H9 (cell line): ENCODE measurements around the gene GOLGA3. TPM values are rescaled to one million over a fixed set of nuclear protein-coding genes. Genes with fewer than 3 reads are reported as not detected.

Source experiments
- DNase-seq: peaks from one replicate; pipeline ENCODE4 v3.0.0-alpha.2; 2017
- H2AFZ ChIP-seq: one replicate; pipeline ENCODE4 v1.6.1; 2013; ENCODE audit warnings: mild to moderate bottlenecking, low read length, control low read depth, moderate library complexity
- H2AK5ac ChIP-seq: 2 replicates; pipeline ENCODE4 v1.6.1; 2013; ENCODE audit warnings: low read length, control low read depth, mixed read lengths; ENCODE audit not compliant: insufficient read length
- H2BK120ac ChIP-seq: one replicate; pipeline ENCODE4 v1.6.1; 2013; ENCODE audit warnings: low read depth, mild to moderate bottlenecking, low read length, control low read depth, inconsistent platforms; ENCODE audit not compliant: poor library complexity, severe bottlenecking
- H2BK12ac ChIP-seq: 2 replicates; pipeline ENCODE4 v1.6.1; 2013; ENCODE audit warnings: low read length, control low read depth, mixed read lengths, low read depth; ENCODE audit not compliant: insufficient read length
- H2BK15ac ChIP-seq: 2 replicates; pipeline ENCODE4 v1.6.1; 2013; ENCODE audit warnings: low read depth, low read length, control low read depth
- H2BK20ac ChIP-seq: one replicate; pipeline ENCODE4 v1.6.1; 2013; ENCODE audit warnings: low read depth, mild to moderate bottlenecking, low read length, control low read depth, inconsistent platforms; ENCODE audit not compliant: poor library complexity, severe bottlenecking
- H2BK5ac ChIP-seq: 2 replicates; pipeline ENCODE4 v1.6.1; 2013; ENCODE audit warnings: low read length, control low read depth, mixed read lengths; ENCODE audit not compliant: insufficient read length
- H3K14ac ChIP-seq: 2 replicates; pipeline ENCODE4 v1.6.1; 2013; ENCODE audit warnings: low read length, control low read depth; ENCODE audit not compliant: insufficient read depth
- H3K18ac ChIP-seq: 2 replicates; pipeline ENCODE4 v1.6.1; 2013; ENCODE audit warnings: low read depth, mild to moderate bottlenecking, mixed read lengths, low read length, control low read depth; ENCODE audit not compliant: insufficient read length
- H3K23ac ChIP-seq: 2 replicates; pipeline ENCODE4 v1.6.1; 2013; ENCODE audit warnings: low read length, control low read depth, mixed read lengths, low read depth; ENCODE audit not compliant: insufficient read length
- H3K23me2 ChIP-seq: 2 replicates; pipeline ENCODE4 v1.6.1; 2013; ENCODE audit warnings: low read depth, mild to moderate bottlenecking, mixed read lengths, low read length, control low read depth; ENCODE audit not compliant: insufficient read length, poor library complexity, severe bottlenecking
- H3K27ac ChIP-seq: 2 replicates; pipeline ENCODE4 v1.5.1; 2013; ENCODE audit warnings: low read length, control low read depth, mixed read lengths, low read depth; ENCODE audit not compliant: insufficient read length
- H3K27me3 ChIP-seq: 2 replicates; pipeline ENCODE4 v1.6.1; 2013; ENCODE audit warnings: low read length, control low read depth, inconsistent platforms; ENCODE audit not compliant: insufficient read depth
- H3K4ac ChIP-seq: 2 replicates; pipeline ENCODE4 v1.6.1; 2013; ENCODE audit warnings: low read depth, mild to moderate bottlenecking, control low read depth, inconsistent platforms, low read length, moderate library complexity
- H3K4me1 ChIP-seq: 2 replicates; pipeline ENCODE4 v1.6.1; 2013; ENCODE audit warnings: low read length, control low read depth, inconsistent platforms; ENCODE audit not compliant: insufficient read depth
- H3K4me2 ChIP-seq: 2 replicates; pipeline ENCODE4 v1.6.1; 2013; ENCODE audit warnings: low read length, control low read depth, mixed read lengths; ENCODE audit not compliant: insufficient read length, insufficient read depth
- H3K56ac ChIP-seq: 2 replicates; pipeline ENCODE4 v1.6.1; 2013; ENCODE audit warnings: low read depth, mild to moderate bottlenecking, mixed read lengths, low read length, control low read depth; ENCODE audit not compliant: insufficient read length
- H3K79me1 ChIP-seq: 2 replicates; pipeline ENCODE4 v1.6.1; 2013; ENCODE audit warnings: low read depth, mild to moderate bottlenecking, moderate library complexity, low read length, control low read depth, inconsistent platforms; ENCODE audit not compliant: insufficient read depth, poor library complexity, severe bottlenecking
- H3K79me2 ChIP-seq: 2 replicates; pipeline ENCODE4 v1.6.1; 2013; ENCODE audit warnings: low read length, control low read depth, inconsistent platforms; ENCODE audit not compliant: insufficient read depth
- H3K9ac ChIP-seq: 2 replicates; pipeline ENCODE4 v1.6.1; 2013; ENCODE audit warnings: low read length, control low read depth, mixed read lengths; ENCODE audit not compliant: insufficient read length; ENCODE audit errors: extremely low read depth
- H3K9me3 ChIP-seq: one replicate; pipeline ENCODE4 v1.6.1; 2013; ENCODE audit warnings: low read depth, low read length, inconsistent platforms; ENCODE audit not compliant: control insufficient read depth
- H3T11ph ChIP-seq: one replicate; pipeline ENCODE4 v1.6.1; 2013; ENCODE audit warnings: mild to moderate bottlenecking, low read length, control low read depth, inconsistent platforms
- H4K20me1 ChIP-seq: one replicate; pipeline ENCODE4 v1.6.1; 2013; ENCODE audit not compliant: control insufficient read depth, insufficient read length, insufficient read depth
- H4K5ac ChIP-seq: 2 replicates; pipeline ENCODE4 v1.6.1; 2013; ENCODE audit warnings: low read depth, mild to moderate bottlenecking, mixed read lengths, low read length, control low read depth; ENCODE audit not compliant: insufficient read length
- H4K8ac ChIP-seq: replicated peaks from 2 replicates; pipeline ENCODE4 v1.6.1; 2013; ENCODE audit warnings: low read length, control low read depth, mixed read lengths, low read depth; ENCODE audit not compliant: insufficient read length
- H4K91ac ChIP-seq: 2 replicates; pipeline ENCODE4 v1.6.1; 2013; ENCODE audit warnings: low read depth, mild to moderate bottlenecking, moderate library complexity, mixed read lengths, low read length, control low read depth; ENCODE audit not compliant: insufficient read length
- H3K27ac Mint-ChIP-seq, 3 experiments: 2 replicates in 2 of 3; 3 replicates in 1 of 3; pipeline ENCODE4 v1.8.0; 2020 to 2021; ENCODE audit warnings: mixed read lengths in 3 of 3, mild to moderate bottlenecking in 1 of 3, moderate library complexity in 1 of 3
- H3K27me3 Mint-ChIP-seq: 2 replicates; pipeline ENCODE4 v1.8.0; 2021; ENCODE audit warnings: low read depth, mild to moderate bottlenecking, moderate library complexity, mixed read lengths
- H3K36me3 Mint-ChIP-seq, 3 experiments: 2 replicates in 2 of 3; 3 replicates in 1 of 3; pipeline ENCODE4 v1.8.0; 2020 to 2021; ENCODE audit warnings: low read depth in 3 of 3, mixed read lengths in 3 of 3; ENCODE audit not compliant: insufficient read depth in 1 of 3
- H3K4me1 Mint-ChIP-seq, 2 experiments: 2 replicates each; pipeline ENCODE4 v1.8.0; 2020; ENCODE audit warnings: mixed read lengths in 2 of 2
- H3K4me3 Mint-ChIP-seq, 2 experiments: 2 replicates in 1 of 2; 3 replicates in 1 of 2; pipeline ENCODE4 v1.8.0; 2020 to 2021; ENCODE audit warnings: mild to moderate bottlenecking in 2 of 2, mixed read lengths in 2 of 2, moderate library complexity in 1 of 2
- H3K9me3 Mint-ChIP-seq, 2 experiments: 2 replicates in 1 of 2; 3 replicates in 1 of 2; pipeline ENCODE4 v1.8.0; 2020; ENCODE audit warnings: mild to moderate bottlenecking in 2 of 2, mixed read lengths in 2 of 2, moderate library complexity in 1 of 2
- CTCF ChIP-seq: fragments of 200-600 bp; sonication (generic); conservative IDR thresholded peaks from 3 replicates; pipeline ENCODE4 v1.8.0; 2021; ENCODE audit warnings: antibody characterized with exemption, mild to moderate bottlenecking
- WGBS: extraction: QIAGEN DNeasy Blood & Tissue Kit; methylation state at CpG from one replicate; pipeline ENCODE4 v1.1.7; 2013; ENCODE audit warnings: missing lambda C conversion rate, low lambda C conversion rate, mixed read lengths; ENCODE audit not compliant: insufficient read length; ENCODE audit errors: extremely low coverage; 5-methylcytosine and 5-hydroxymethylcytosine counted together
- total RNA-seq: library from RNA; stranded (reverse); gene quantifications from 2 replicates; pipeline ENCODE4 v1.2.1, GENCODE V29; 2021

Gene GOLGA3
- total RNA-seq, 1 experiment from 2014 or later, result 40.1 TPM

DNA sequence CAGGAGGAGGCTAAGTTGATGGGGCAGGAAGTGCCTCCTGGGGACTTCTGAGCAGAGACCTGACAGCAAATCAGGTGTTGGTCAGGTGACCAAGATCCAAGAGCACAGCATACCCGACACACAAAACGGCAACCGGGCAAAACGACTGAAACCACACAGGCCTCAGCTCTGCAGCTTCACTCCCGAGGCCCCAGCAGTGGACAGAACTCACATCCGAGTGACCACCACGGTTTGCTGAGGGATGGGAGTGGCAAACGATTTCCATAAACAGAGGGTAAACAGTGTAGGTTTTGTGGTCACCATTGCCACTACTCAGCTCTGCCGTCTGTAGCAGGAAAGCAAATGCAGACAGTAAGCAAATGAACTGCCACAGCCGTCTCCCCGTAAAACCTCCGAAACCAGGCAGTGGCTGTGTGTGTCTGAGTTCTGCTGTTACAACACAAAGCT is 44.3 kb upstream of the GOLGA3 start:
- no CpG with 5 or more reads among the region's 12 CpGs for whole genome bisulfite sequencing
- Mint-ChIP-seq H3K27ac (peak overlapping the region; percentile 43 to 73 (median 44); a peak in 3 of 7 replicates), H3K36me3 (peaks cover 22 to 69% (median 41%) of the 10 kb centered on the region in 3 experiments; a peak in 6 of 7 replicates), H3K4me1 (no peaks in the 10 kb centered on the region), H3K4me3 (no peak overlapping the region), H3K9me3 (no peaks in the 10 kb centered on the region), H3K27me3 (no peaks in the 10 kb centered on the region)
- no peak overlapping the region for H2BK20ac ChIP-seq
- no peak overlapping the region for H3K9ac ChIP-seq
- no peaks in the 10 kb centered on the region for H3K79me2 ChIP-seq
- no peaks in the 10 kb centered on the region for H3K9me3 ChIP-seq
- H2AFZ ChIP-seq, result no peak overlapping the region
- no peak overlapping the region for H4K5ac ChIP-seq
- no peak overlapping the region for H3K23ac ChIP-seq
- no peaks in the 10 kb centered on the region for H3K79me1 ChIP-seq
- H2BK12ac ChIP-seq, result no peak overlapping the region
- TF ChIP-seq CTCF, result no peak
- H2BK5ac ChIP-seq, result no peak overlapping the region
- H3T11ph ChIP-seq, result no peak overlapping the region
- no peak overlapping the region for H4K8ac ChIP-seq
- no peaks in the 10 kb centered on the region for H3K4me1 ChIP-seq
- H2AK5ac ChIP-seq, result no peak overlapping the region
- no peak overlapping the region for H3K14ac ChIP-seq
- H4K91ac ChIP-seq, result no peak overlapping the region
- H3K23me2 ChIP-seq, result no peaks in the 10 kb centered on the region
- no peak overlapping the region for H2BK120ac ChIP-seq
- no peak overlapping the region for H3K27ac ChIP-seq
- H2BK15ac ChIP-seq, result no peak overlapping the region
- H3K4me2 ChIP-seq, result no peak overlapping the region
- H3K27me3 ChIP-seq, result no peaks in the 10 kb centered on the region
- peak; percentile 42 for DNase-seq
- no peak overlapping the region for H3K56ac ChIP-seq
- no peaks in the 10 kb centered on the region for H4K20me1 ChIP-seq
- no peak overlapping the region for H3K4ac ChIP-seq
- no peak overlapping the region for H3K18ac ChIP-seq
